IMR-90 (cell line): ENCODE data around the gene AMPD2. TPM values are rescaled to one million over a fixed set of nuclear protein-coding genes. Genes with fewer than 3 reads are reported as not detected.

Experiments used
- ATAC-seq: fragments of 200-7000 bp; cut with Tn5 transposase; 2 replicates; pipeline ENCODE4 v1.9.1; 2020; ENCODE audit warnings: low read depth, mild to moderate bottlenecking, moderate library complexity
- BruUV-seq: library from RNA; stranded (reverse); fragments of 400-500 nt; replicated peaks from 2 replicates; lab custom pipeline; 2021; lab: Mats Ljungman, UMichigan
- CTCF ChIA-PET: fragments of 300-600 bp; formaldehyde crosslinking; extraction: SDS; loops from one replicate; lab custom pipeline; 2021; ENCODE audit warnings: antibody characterized with exemption; lab: Yijun Ruan, JAX
- POLR2A ChIA-PET: fragments of 300-600 bp; sonication (Branson Sonifier 250); formaldehyde crosslinking; loops from one replicate; lab custom pipeline; 2022; ENCODE audit warnings: antibody characterized with exemption; ENCODE audit not compliant: unreplicated experiment; lab: Charles Lee
- DNase-seq: peaks from one replicate; pipeline ENCODE4 v3.0.0; 2013
- H2AFZ ChIP-seq: replicated peaks from 2 replicates; pipeline ENCODE3; 2013; ENCODE audit warnings: low read length, mild to moderate bottlenecking; ENCODE audit not compliant: poor library complexity
- H2AK5ac ChIP-seq: 2 replicates; pipeline ENCODE4 v1.6.1; 2013; ENCODE audit warnings: low read depth, low read length, inconsistent platforms
- H2AK9ac ChIP-seq: replicated peaks from 2 replicates; pipeline ENCODE3; 2013; ENCODE audit warnings: mild to moderate bottlenecking, low read depth, low read length, moderate library complexity; ENCODE audit not compliant: poor library complexity
- H2BK120ac ChIP-seq: 2 replicates; pipeline ENCODE4 v1.6.1; 2013; ENCODE audit warnings: low read depth, low read length, inconsistent platforms
- H2BK15ac ChIP-seq: 3 replicates; pipeline ENCODE4 v1.6.1; 2013; ENCODE audit warnings: low read depth, low read length, inconsistent platforms
- H2BK20ac ChIP-seq: 2 replicates; pipeline ENCODE4 v1.6.1; 2013; ENCODE audit warnings: low read depth, mild to moderate bottlenecking, inconsistent platforms, low read length, moderate library complexity
- H2BK5ac ChIP-seq: 2 replicates; pipeline ENCODE4 v1.6.1; 2013; ENCODE audit warnings: mild to moderate bottlenecking, low read depth, low read length, inconsistent platforms; ENCODE audit not compliant: poor library complexity, severe bottlenecking
- H3K14ac ChIP-seq: replicated peaks from 2 replicates; pipeline ENCODE4 v1.6.1; 2013; ENCODE audit warnings: low read depth, low read length, inconsistent platforms
- H3K18ac ChIP-seq: 2 replicates; pipeline ENCODE4 v1.6.1; 2013; ENCODE audit warnings: low read depth, low read length, control low read depth
- H3K23ac ChIP-seq: 2 replicates; pipeline ENCODE4 v1.6.1; 2013; ENCODE audit warnings: low read depth, low read length, inconsistent platforms
- H3K27ac ChIP-seq: 2 replicates; pipeline ENCODE4 v1.5.1; 2013; ENCODE audit warnings: mild to moderate bottlenecking, control low read depth, low read length; ENCODE audit not compliant: insufficient read depth
- H3K27me3 ChIP-seq: 2 replicates; pipeline ENCODE4 v1.6.1; 2013; ENCODE audit warnings: low read length; ENCODE audit not compliant: control insufficient read depth, insufficient read depth
- H3K36me3 ChIP-seq: 2 replicates; pipeline ENCODE4 v1.6.1; 2013; ENCODE audit warnings: low read length, mixed read lengths; ENCODE audit not compliant: control insufficient read depth, insufficient read depth
- H3K4ac ChIP-seq: 2 replicates; pipeline ENCODE4 v1.6.1; 2013; ENCODE audit warnings: low read depth, low read length, inconsistent platforms
- H3K4me1 ChIP-seq: 2 replicates; pipeline ENCODE4 v1.6.1; 2013; ENCODE audit warnings: low read length, mixed read lengths; ENCODE audit not compliant: control insufficient read depth, insufficient read depth
- H3K4me2 ChIP-seq: 2 replicates; pipeline ENCODE4 v1.6.1; 2013; ENCODE audit warnings: low read depth, mild to moderate bottlenecking, control low read depth, low read length, moderate library complexity
- H3K4me3 ChIP-seq: 2 replicates; pipeline ENCODE4 v1.5.1; 2013; ENCODE audit warnings: low read depth, mild to moderate bottlenecking, control low read depth, low read length, moderate library complexity; ENCODE audit not compliant: insufficient read depth
- H3K56ac ChIP-seq: 2 replicates; pipeline ENCODE4 v1.6.1; 2013; ENCODE audit warnings: low read length, inconsistent platforms; ENCODE audit not compliant: insufficient read depth; ENCODE audit errors: extremely low read depth
- H3K79me1 ChIP-seq, 2 experiments: 2 replicates each; pipeline ENCODE4 v1.6.1; 2013; ENCODE audit warnings: low read length in 2 of 2, inconsistent platforms in 1 of 2, low read depth in 1 of 2
- H3K9ac ChIP-seq: 2 replicates; pipeline ENCODE4 v1.6.1; 2013; ENCODE audit warnings: low read depth, low read length, control low read depth
- H3K9me1 ChIP-seq: 2 replicates; pipeline ENCODE4 v1.6.1; 2013; ENCODE audit warnings: low read length, inconsistent platforms; ENCODE audit not compliant: insufficient read depth
- H3K9me3 ChIP-seq: 2 replicates; pipeline ENCODE4 v1.6.1; 2013; ENCODE audit warnings: low read length; ENCODE audit not compliant: control insufficient read depth, insufficient read depth
- H4K20me1 ChIP-seq: 2 replicates; pipeline ENCODE4 v1.6.1; 2013; ENCODE audit warnings: low read length, inconsistent platforms; ENCODE audit not compliant: insufficient read depth
- H4K5ac ChIP-seq: 2 replicates; pipeline ENCODE4 v1.6.1; 2013; ENCODE audit warnings: mild to moderate bottlenecking, low read depth, low read length, control low read depth
- H4K8ac ChIP-seq, 2 experiments: 2 replicates each; pipeline ENCODE4 v1.6.1; 2013; ENCODE audit warnings: low read depth in 2 of 2, low read length in 2 of 2, control low read depth in 1 of 2, inconsistent platforms in 1 of 2
- H4K91ac ChIP-seq: 2 replicates; pipeline ENCODE4 v1.6.1; 2013; ENCODE audit warnings: low read depth, low read length, inconsistent platforms; ENCODE audit not compliant: insufficient read depth
- BHLHE40 ChIP-seq: fragments of 150-350 bp; IDR thresholded peaks from 2 replicates; pipeline ENCODE4 v1.6.1; 2016; ENCODE audit warnings: mild to moderate bottlenecking, low read depth, low read length
- CEBPB ChIP-seq: IDR thresholded peaks from 2 replicates; pipeline ENCODE4 v1.6.1; 2012; ENCODE audit warnings: low read depth, low read length, improper control_type of control experiment
- CHD1 ChIP-seq: IDR thresholded peaks from 2 replicates; pipeline ENCODE4 v1.6.1; 2012; ENCODE audit warnings: low read depth, low read length, improper control_type of control experiment
- CTCF ChIP-seq: conservative IDR thresholded peaks from 2 replicates; pipeline ENCODE4 v1.5.1; 2012; ENCODE audit warnings: mild to moderate bottlenecking, low read depth, low read length, improper control_type of control experiment
- ELK1 ChIP-seq: fragments of 150-350 bp; IDR thresholded peaks from 2 replicates; pipeline ENCODE4 v1.6.1; 2016; ENCODE audit warnings: low read depth, mild to moderate bottlenecking, low read length, moderate library complexity, borderline replicate concordance
- FOS ChIP-seq: fragments of 150-350 bp; IDR thresholded peaks from 2 replicates; pipeline ENCODE4 v1.6.1; 2016; ENCODE audit warnings: low read depth, low read length
- MAFK ChIP-seq: IDR thresholded peaks from 2 replicates; pipeline ENCODE4 v1.6.1; 2012; ENCODE audit warnings: low read depth, low read length, improper control_type of control experiment
- MAZ ChIP-seq: IDR thresholded peaks from 2 replicates; pipeline ENCODE4 v1.6.1; 2012; ENCODE audit warnings: low read depth, mild to moderate bottlenecking, low read length, improper control_type of control experiment, moderate library complexity, borderline replicate concordance
- MXI1 ChIP-seq: IDR thresholded peaks from 2 replicates; pipeline ENCODE4 v1.6.1; 2012; ENCODE audit warnings: low read depth, mild to moderate bottlenecking, low read length, moderate library complexity, borderline replicate concordance
- NFE2L2 ChIP-seq: fragments of 150-350 bp; IDR thresholded peaks from 2 replicates; pipeline ENCODE4 v1.6.1; 2016; ENCODE audit warnings: low read depth, mild to moderate bottlenecking, low read length
- POLR2A ChIP-seq: IDR thresholded peaks from 2 replicates; pipeline ENCODE4 v1.6.1; 2012; ENCODE audit warnings: mild to moderate bottlenecking, low read depth, low read length
- RAD21 ChIP-seq: IDR thresholded peaks from 2 replicates; pipeline ENCODE4 v1.6.1; 2012; ENCODE audit warnings: low read length, improper control_type of control experiment
- RCOR1 ChIP-seq: IDR thresholded peaks from 2 replicates; pipeline ENCODE4 v1.6.1; 2012; ENCODE audit warnings: mild to moderate bottlenecking, low read length, improper control_type of control experiment; ENCODE audit not compliant: insufficient replicate concordance
- RFX5 ChIP-seq: IDR thresholded peaks from 2 replicates; pipeline ENCODE4 v1.8.0; 2012; ENCODE audit warnings: low read depth, mild to moderate bottlenecking, low read length, moderate library complexity
- SMC3 ChIP-seq: fragments of 150-350 bp; IDR thresholded peaks from 2 replicates; pipeline ENCODE4 v1.6.1; 2016; ENCODE audit warnings: low read depth, mild to moderate bottlenecking, antibody characterized with exemption, low read length, moderate library complexity
- USF2 ChIP-seq: fragments of 150-350 bp; IDR thresholded peaks from 2 replicates; pipeline ENCODE4 v1.6.1; 2017; ENCODE audit warnings: mild to moderate bottlenecking, antibody characterized with exemption, low read length, low read depth
- WGBS, 2 experiments: methylation state at CpG; one replicate each; pipeline versions ENCODE4 v1.1.5 to v1.1.7; 2013; ENCODE audit warnings: missing lambda C conversion rate in 2 of 2; ENCODE audit not compliant: insufficient read length in 1 of 2; ENCODE audit errors: extremely low coverage in 2 of 2; 5-methylcytosine and 5-hydroxymethylcytosine counted together
- dilution Hi-C: fragments of 300-500 bp; cut with HindIII; formaldehyde crosslinking; loops from one replicate; pipeline ENCODE4 v1.14.3; 2018; ENCODE audit warnings: low sequenced_read_pairs; ENCODE audit not compliant: unreplicated experiment
- in situ Hi-C: fragments of 300-500 bp; cut with MboI; formaldehyde crosslinking; loops from 3 replicates; pipeline ENCODE4 v1.14.3; 2019; ENCODE audit warnings: low sequenced_read_pairs, inconsistent platforms, mixed read lengths
- intact Hi-C: fragments of 100-400 bp; cut with micrococcal nuclease; formaldehyde crosslinking; loops from 2 replicates; pipeline ENCODE4 v1.10.0; 2022
- polyA plus RNA-seq, 3 experiments: library from polyadenylated mRNA; depleted of rRNA; stranded (reverse); fragments of >200 nt; gene quantifications; 2 replicates each; pipeline ENCODE4 v1.2.3, GENCODE V29; 2012; ENCODE audit warnings: low replicate concordance in 1 of 3
- total RNA-seq: library from RNA; depleted of rRNA; stranded (reverse); fragments of >200 nt; gene quantifications from 2 replicates; pipeline ENCODE4 v1.2.3, GENCODE V29; 2012

AMPD2 gene
- total and polyA plus RNA-seq, 2 of the 4 experiments (the other 2 are of a cell fraction), result 61.5 to 103 TPM

GRCh38 chr1:109586055-109586454 is 33.6 kb upstream of the AMPD2 start:
- H4K91ac ChIP-seq, result no peak overlapping the region
- H4K5ac ChIP-seq, result no peak overlapping the region
- no peak overlapping the region for H3K27ac ChIP-seq
- in situ Hi-C loops (no loop called here), intact Hi-C loops (no loop called here), dilution Hi-C loops (no loop called here)
- ATAC-seq, result no peak
- H3K14ac ChIP-seq, result no peak overlapping the region
- H3K4me1 ChIP-seq, result no peaks in the 10 kb centered on the region
- no CpG with 5 or more reads among the region's 3 CpGs for WGBS, 2 experiments
- H3K18ac ChIP-seq, result no peak overlapping the region
- H4K20me1 ChIP-seq, result no peaks in the 10 kb centered on the region; the same call in 1 of the 2 replicates
- H3K27me3 ChIP-seq, result no peaks in the 10 kb centered on the region
- POLR2A ChIA-PET, result interaction anchor here (0.5 kb wide), 1 partner anchor 23 kb away, joined by 3 read pairs; no protein-coding TSS in a partner anchor
- no peak overlapping the region for H2BK15ac ChIP-seq
- H3K9ac ChIP-seq, result no peak overlapping the region
- no peak overlapping the region for H2BK5ac ChIP-seq
- DNase-seq, result no peak
- H3K23ac ChIP-seq, result no peak overlapping the region
- TF ChIP-seq CEBPB (no peak), CHD1 (no peak), MAZ (no peak), CTCF (no peak), BHLHE40 (no peak), SMC3 (no peak), ELK1 (no peak), RCOR1 (no peak), USF2 (no peak), POLR2A (no peak), MXI1 (no peak), MAFK (no peak), RFX5 (no peak), NFE2L2 (no peak), RAD21 (no peak), FOS (no peak)
- H3K9me1 ChIP-seq, result 0 out of 2 replicates have a peak, but pooled peaks cover 3% of the 10 kb centered on the region
- peaks cover 34% of the 10 kb centered on the region for H3K36me3 ChIP-seq
- no peaks in the 10 kb centered on the region for H3K9me3 ChIP-seq
- no peak overlapping the region for H4K8ac ChIP-seq
- no peak overlapping the region for H3K56ac ChIP-seq
- H2BK120ac ChIP-seq, result no peak overlapping the region
- no peak overlapping the region for H2AK5ac ChIP-seq
- peaks cover 29 to 32% of the 10 kb centered on the region in 2 experiments for H3K79me1 ChIP-seq
- H3K4ac ChIP-seq, result no peak overlapping the region
- CTCF ChIA-PET, result no interaction called here
- H3K4me3 ChIP-seq, result no peak overlapping the region
- no peak overlapping the region for H2AFZ ChIP-seq
- H2BK20ac ChIP-seq, result no peak overlapping the region
- no peak overlapping the region for H2AK9ac ChIP-seq
- no peak overlapping the region for H3K4me2 ChIP-seq
- BruUV-seq, result no TSS peak
